ENCODE results near the gene IGFL2. TPM values are rescaled to one million over a fixed set of nuclear protein-coding genes. Genes with fewer than 3 reads are reported as not detected.

IGFL2 gene
- total RNA-seq, 1 experiment from 2014 or later = not detected

DNA sequence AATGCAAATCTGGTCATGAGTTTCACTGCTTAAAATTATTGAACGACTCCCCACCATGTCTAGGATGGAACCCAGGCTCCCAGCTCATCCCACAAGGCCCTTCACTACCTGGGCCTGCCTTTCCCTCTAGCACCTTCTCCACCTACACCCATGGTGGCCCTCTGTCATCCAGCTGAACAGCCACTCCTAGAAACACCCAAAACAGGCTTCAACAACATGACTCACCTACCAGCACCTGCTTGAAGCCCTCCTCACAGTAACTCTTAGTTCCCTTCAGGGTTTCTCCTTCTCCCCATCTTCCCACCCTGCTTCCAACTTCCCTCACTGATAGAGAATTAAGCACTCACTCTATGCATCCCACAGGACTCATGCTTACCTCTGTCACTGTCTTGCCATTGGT is 6.6 kb upstream of the IGFL2 start:
- H3K4me3 ChIP-seq (replicated peaks in 1 of 2; ENCODE audit: low read depth in 1 of 2, low read length in 2 of 2) = no peak overlapping the region
- 0 out of 2 replicates have a peak, but pooled peaks cover 3% of the 10 kb centered on the region for H3K9me2 ChIP-seq (ENCODE audit: insufficient read depth)
- no peaks in the 10 kb centered on the region for H3K27me3 ChIP-seq (ENCODE audit: insufficient read depth, low read length)
- H3K79me2 ChIP-seq (ENCODE audit: insufficient read depth, low read length) = no peaks in the 10 kb centered on the region
- no peak overlapping the region for H3K4me2 ChIP-seq (ENCODE audit: low read length)
- DNase-seq (ENCODE audit: low read depth, low spot score) (no peak), ATAC-seq (no peak)
- TF ChIP-seq, protein P1, sequence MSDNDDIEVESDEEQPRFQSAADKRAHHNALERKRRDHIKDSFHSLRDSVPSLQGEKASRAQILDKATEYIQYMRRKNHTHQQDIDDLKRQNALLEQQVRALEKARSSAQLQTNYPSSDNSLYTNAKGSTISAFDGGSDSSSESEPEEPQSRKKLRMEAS (IDR thresholded peaks at IDR 0.05) = no peak
- TF ChIP-seq TCF7L2 (IDR thresholded peaks at IDR 0.05; ENCODE audit: borderline replicate concordance, extremely low read depth, insufficient read depth, insufficient read length) = no peak
- TF ChIP-seq RAD21 (IDR thresholded peaks at IDR 0.05; ENCODE audit: low read depth) = no peak
- TF ChIP-seq POLR2A (IDR thresholded peaks at IDR 0.05; ENCODE audit: borderline replicate concordance, extremely low read depth, insufficient read depth, insufficient read length) = no peak
- no peak for TF ChIP-seq SRF (IDR thresholded peaks at IDR 0.05; ENCODE audit: low read depth)
- no peak for TF ChIP-seq ELF1 (IDR thresholded peaks at IDR 0.05; ENCODE audit: borderline replicate concordance, low read depth)
- TF ChIP-seq ATF3 (IDR thresholded peaks at IDR 0.05) = no peak
- no peak for TF ChIP-seq YY1 (IDR thresholded peaks at IDR 0.05; ENCODE audit: extremely low read depth, insufficient replicate concordance, low read depth, low read length)
- no peak for TF ChIP-seq CBX3 (IDR thresholded peaks at IDR 0.05; ENCODE audit: low read depth)
- no peak for TF ChIP-seq EGR1 (IDR thresholded peaks at IDR 0.05; ENCODE audit: low read depth)
- no peak for TF ChIP-seq POLR2AphosphoS5 (IDR thresholded peaks at IDR 0.05; ENCODE audit: low read depth, low read length)
- TF ChIP-seq EZH2 (IDR thresholded peaks at IDR 0.05) = no peak
- TF ChIP-seq EZH2phosphoT487 (IDR thresholded peaks at IDR 0.05; ENCODE audit: borderline replicate concordance) = no peak
- no peak for TF ChIP-seq SIN3A (IDR thresholded peaks at IDR 0.05; ENCODE audit: low read depth)
- TF ChIP-seq ZNF274 (IDR thresholded peaks at IDR 0.05; ENCODE audit: low read depth, low read length) = no peak
- TF ChIP-seq SP1 (IDR thresholded peaks at IDR 0.05; ENCODE audit: low read depth) = no peak
- TF ChIP-seq ZBTB33 (IDR thresholded peaks at IDR 0.05; ENCODE audit: extremely low read depth, insufficient replicate concordance, low read length) = no peak
- TF ChIP-seq, protein P2, sequence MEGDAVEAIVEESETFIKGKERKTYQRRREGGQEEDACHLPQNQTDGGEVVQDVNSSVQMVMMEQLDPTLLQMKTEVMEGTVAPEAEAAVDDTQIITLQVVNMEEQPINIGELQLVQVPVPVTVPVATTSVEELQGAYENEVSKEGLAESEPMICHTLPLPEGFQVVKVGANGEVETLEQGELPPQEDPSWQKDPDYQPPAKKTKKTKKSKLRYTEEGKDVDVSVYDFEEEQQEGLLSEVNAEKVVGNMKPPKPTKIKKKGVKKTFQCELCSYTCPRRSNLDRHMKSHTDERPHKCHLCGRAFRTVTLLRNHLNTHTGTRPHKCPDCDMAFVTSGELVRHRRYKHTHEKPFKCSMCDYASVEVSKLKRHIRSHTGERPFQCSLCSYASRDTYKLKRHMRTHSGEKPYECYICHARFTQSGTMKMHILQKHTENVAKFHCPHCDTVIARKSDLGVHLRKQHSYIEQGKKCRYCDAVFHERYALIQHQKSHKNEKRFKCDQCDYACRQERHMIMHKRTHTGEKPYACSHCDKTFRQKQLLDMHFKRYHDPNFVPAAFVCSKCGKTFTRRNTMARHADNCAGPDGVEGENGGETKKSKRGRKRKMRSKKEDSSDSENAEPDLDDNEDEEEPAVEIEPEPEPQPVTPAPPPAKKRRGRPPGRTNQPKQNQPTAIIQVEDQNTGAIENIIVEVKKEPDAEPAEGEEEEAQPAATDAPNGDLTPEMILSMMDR (IDR thresholded peaks at IDR 0.05 in 2 of 3, conservative IDR thresholded peaks at IDR 0.05 in 1 of 3; ENCODE audit: borderline replicate concordance in 1 of 3, insufficient read depth in 1 of 3, low read depth in 2 of 3, low read length in 2 of 3) = no peak
- TF ChIP-seq, protein P3, sequence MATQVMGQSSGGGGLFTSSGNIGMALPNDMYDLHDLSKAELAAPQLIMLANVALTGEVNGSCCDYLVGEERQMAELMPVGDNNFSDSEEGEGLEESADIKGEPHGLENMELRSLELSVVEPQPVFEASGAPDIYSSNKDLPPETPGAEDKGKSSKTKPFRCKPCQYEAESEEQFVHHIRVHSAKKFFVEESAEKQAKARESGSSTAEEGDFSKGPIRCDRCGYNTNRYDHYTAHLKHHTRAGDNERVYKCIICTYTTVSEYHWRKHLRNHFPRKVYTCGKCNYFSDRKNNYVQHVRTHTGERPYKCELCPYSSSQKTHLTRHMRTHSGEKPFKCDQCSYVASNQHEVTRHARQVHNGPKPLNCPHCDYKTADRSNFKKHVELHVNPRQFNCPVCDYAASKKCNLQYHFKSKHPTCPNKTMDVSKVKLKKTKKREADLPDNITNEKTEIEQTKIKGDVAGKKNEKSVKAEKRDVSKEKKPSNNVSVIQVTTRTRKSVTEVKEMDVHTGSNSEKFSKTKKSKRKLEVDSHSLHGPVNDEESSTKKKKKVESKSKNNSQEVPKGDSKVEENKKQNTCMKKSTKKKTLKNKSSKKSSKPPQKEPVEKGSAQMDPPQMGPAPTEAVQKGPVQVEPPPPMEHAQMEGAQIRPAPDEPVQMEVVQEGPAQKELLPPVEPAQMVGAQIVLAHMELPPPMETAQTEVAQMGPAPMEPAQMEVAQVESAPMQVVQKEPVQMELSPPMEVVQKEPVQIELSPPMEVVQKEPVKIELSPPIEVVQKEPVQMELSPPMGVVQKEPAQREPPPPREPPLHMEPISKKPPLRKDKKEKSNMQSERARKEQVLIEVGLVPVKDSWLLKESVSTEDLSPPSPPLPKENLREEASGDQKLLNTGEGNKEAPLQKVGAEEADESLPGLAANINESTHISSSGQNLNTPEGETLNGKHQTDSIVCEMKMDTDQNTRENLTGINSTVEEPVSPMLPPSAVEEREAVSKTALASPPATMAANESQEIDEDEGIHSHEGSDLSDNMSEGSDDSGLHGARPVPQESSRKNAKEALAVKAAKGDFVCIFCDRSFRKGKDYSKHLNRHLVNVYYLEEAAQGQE (IDR thresholded peaks at IDR 0.05; ENCODE audit: low read depth) = no peak
- no peak overlapping the region for H2AFZ ChIP-seq (ENCODE audit: low read depth, low read length, poor library complexity, severe bottlenecking)
- H3K9me3 ChIP-seq (ENCODE audit: control insufficient read depth in 1 of 2, insufficient read depth in 1 of 2, low read depth in 1 of 2, low read length in 2 of 2) = no peaks in the 10 kb centered on the region
- ChIA-PET RAD21 (ENCODE audit: low non-redundant PET in 1 of 2, low total read pairs in 2 of 2, uncharacterized antibody in 2 of 2, unreplicated experiment in 2 of 2) (no interaction called here), POLR2A (no interaction called here), CTCF (no interaction called here)
- no peak overlapping the region for H3K9ac ChIP-seq (ENCODE audit: low read length)
- H4K20me1 ChIP-seq (ENCODE audit: insufficient read depth) = no peaks in the 10 kb centered on the region
- intact Hi-C loops (cut with micrococcal nuclease) = no loop called here
- no TSS peak for BruUV-seq (replicated peaks)
- no peaks in the 10 kb centered on the region for H3K4me1 ChIP-seq (ENCODE audit: control insufficient read depth in 1 of 2, insufficient read depth in 2 of 2, low read length in 2 of 2)
- H3K36me3 ChIP-seq (ENCODE audit: control insufficient read depth in 1 of 2, insufficient read depth in 2 of 2, low read length in 2 of 2) = no peaks in the 10 kb centered on the region
- H3K27ac ChIP-seq (ENCODE audit: low read depth, low read length) = no peak overlapping the region
